GM10847 (cell line): Measurements from ENCODE around the gene TFEC.

Source experiments
- POLR2A ChIP-seq: IDR thresholded peaks from 2 replicates; pipeline ENCODE4 v1.6.1; 2011; ENCODE audit not compliant: insufficient read length; ENCODE audit errors: extremely low read depth

Gene TFEC

GRCh38 chr7:116018731-116019130 lies 11.8 kb downstream of the TFEC start:
- TF ChIP-seq POLR2A, result no peak

- TF ChIP-seq POLR2A, result no peak
Measured at GRCh38 chr7:116013675-116014074, 16.9 kb downstream of the TFEC start.

- no peak for TF ChIP-seq POLR2A
Measured at GRCh38 chr7:116011584-116011983, 19.0 kb downstream of the TFEC start.

- no peak for TF ChIP-seq POLR2A
Measured at GRCh38 chr7:115997221-115997620, 33.3 kb downstream of the TFEC start.

- TF ChIP-seq POLR2A, result no peak
Measured at GRCh38 chr7:115995701-115996100, 34.9 kb downstream of the TFEC start.

GRCh38 chr7:115988401-115988800 lies 42.2 kb downstream of the TFEC start:
- TF ChIP-seq POLR2A, result no peak

- TF ChIP-seq POLR2A, result no peak
Measured at GRCh38 chr7:115987486-115987885, 43.1 kb downstream of the TFEC start.

GRCh38 chr7:115984105-115984504 lies 46.5 kb downstream of the TFEC start:
- no peak for TF ChIP-seq POLR2A

GRCh38 chr7:115980159-115980558 lies 50.4 kb downstream of the TFEC start:
- TF ChIP-seq POLR2A, result no peak

GRCh38 chr7:115976651-115977050 lies 53.9 kb downstream of the TFEC start:
- TF ChIP-seq POLR2A, result no peak

- no peak for TF ChIP-seq POLR2A
Measured at GRCh38 chr7:115975766-115976165, 54.8 kb downstream of the TFEC start.

- no peak for TF ChIP-seq POLR2A
Measured at GRCh38 chr7:115973406-115973805, 57.2 kb downstream of the TFEC start.

- no peak for TF ChIP-seq POLR2A
Measured at GRCh38 chr7:115971506-115971905, 59.1 kb downstream of the TFEC start.

GRCh38 chr7:115968596-115968995 lies 62.0 kb downstream of the TFEC start:
- no peak for TF ChIP-seq POLR2A

- TF ChIP-seq POLR2A, result no peak
Measured at GRCh38 chr7:115968171-115968570, 62.4 kb downstream of the TFEC start.

- TF ChIP-seq POLR2A, result no peak
Measured at GRCh38 chr7:115965796-115966475, 64.6 kb downstream of the TFEC start.

- no peak for TF ChIP-seq POLR2A
Measured at GRCh38 chr7:115965236-115965635, 65.3 kb downstream of the TFEC start.

GRCh38 chr7:115964799-115965198 lies 65.8 kb downstream of the TFEC start:
- TF ChIP-seq POLR2A, result no peak

- TF ChIP-seq POLR2A, result no peak
Measured at GRCh38 chr7:115962340-115962739, 68.2 kb downstream of the TFEC start.
